ENCODE results near the gene MYO10. TPM values are rescaled to one million over a fixed set of nuclear protein-coding genes. Genes with fewer than 3 reads are reported as not detected.

The MYO10 gene
- total and polyA plus RNA-seq, 8 donors, result 32.6 to 71.5 (median 65.0) TPM

- H3K9me3 ChIP-seq, result no peaks in the 10 kb centered on the region
- no peaks in the 10 kb centered on the region for H3K27me3 ChIP-seq
- no peak for TF ChIP-seq CTCF (IDR thresholded peaks at IDR 0.05)
- intact Hi-C loops (cut with DNase I), result loop anchor here in 1 of 2 donors (10.0 kb wide), 1 partner anchor 143 kb away; the partner anchor contains the start of gene MYO10
- ATAC-seq (no peak), DNase-seq (no peak)
- H3K36me3 ChIP-seq, result no peaks in the 10 kb centered on the region
- H3K4me1 ChIP-seq, result peaks cover 0 to 4% of the 10 kb centered on the region in 2 donors
- no peak overlapping the region for H3K27ac ChIP-seq
- H3K4me3 ChIP-seq, result no peak overlapping the region
Measured at GRCh38 chr5:16791904-16792597, 144.0 kb downstream of the MYO10 start.

- Histone ChIP-seq H3K4me1 (peaks cover 0 to 4% of the 10 kb centered on the region in 2 donors), H3K9me3 (no peaks in the 10 kb centered on the region), H3K36me3 (no peaks in the 10 kb centered on the region), H3K27me3 (no peaks in the 10 kb centered on the region), H3K4me3 (no peak overlapping the region), H3K27ac (peak overlapping the region in 1 of 2 donors; percentile 34)
- intact Hi-C loops (cut with DNase I), result loop anchor here in 1 of 2 donors (10.0 kb wide), 1 partner anchor 144 kb away; the partner anchor contains the start of gene MYO10
- DNase-seq, result peak in 2 of 4 donors; percentile 67 to 76
- TF ChIP-seq CTCF (IDR thresholded peaks at IDR 0.05), result peak; percentile 52 to 68
- peak; percentile 80 for ATAC-seq
Measured at GRCh38 chr5:16791036-16791705, 144.9 kb downstream of the MYO10 start.

- ATAC-seq, result no peak
- Histone ChIP-seq H3K4me3 (no peak overlapping the region), H3K27me3 (no peaks in the 10 kb centered on the region), H3K27ac (no peak overlapping the region), H3K4me1 (peaks cover 0 to 4% of the 10 kb centered on the region in 2 donors), H3K36me3 (no peaks in the 10 kb centered on the region), H3K9me3 (no peaks in the 10 kb centered on the region)
- DNase-seq, result no peak
- no peak for TF ChIP-seq CTCF (IDR thresholded peaks at IDR 0.05)
- intact Hi-C loops (cut with DNase I), result loop anchor here (5.0 to 10.0 kb wide), 2 partner anchors 396 to 403 kb away; no protein-coding TSS in a partner anchor
Measured at GRCh38 chr5:16788957-16789356, 147.1 kb downstream of the MYO10 start.

DNA sequence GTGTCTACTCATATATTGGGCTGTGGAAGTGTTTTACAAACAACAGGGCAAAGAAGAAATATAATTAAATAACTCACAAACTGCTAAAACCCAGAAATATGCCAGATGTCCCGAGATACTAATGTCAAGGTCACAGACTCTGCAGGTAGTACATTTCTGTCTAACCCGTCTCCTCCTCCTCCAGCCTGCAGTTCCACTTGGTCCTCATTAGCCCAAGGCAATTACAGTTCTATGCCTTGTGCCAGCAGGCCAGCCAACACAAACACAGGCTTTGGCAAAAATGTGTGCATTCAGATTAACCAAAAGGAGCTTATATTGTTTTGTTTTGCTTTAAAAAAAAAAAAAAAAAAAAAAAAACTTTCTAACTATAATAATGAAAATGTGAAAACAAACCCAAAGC lies 148.8 kb downstream of the MYO10 start:
- H3K27ac ChIP-seq, result no peak overlapping the region
- TF ChIP-seq CTCF (IDR thresholded peaks at IDR 0.05), result no peak
- DNase-seq (no peak), ATAC-seq (no peak)
- peaks cover 0 to 4% of the 10 kb centered on the region in 2 donors for H3K4me1 ChIP-seq
- no peaks in the 10 kb centered on the region for H3K9me3 ChIP-seq
- H3K27me3 ChIP-seq, result no peaks in the 10 kb centered on the region
- no peak overlapping the region for H3K4me3 ChIP-seq
- intact Hi-C loops (cut with DNase I), result loop anchor here (5.0 to 10.0 kb wide), 2 partner anchors 398 to 405 kb away; no protein-coding TSS in a partner anchor
- no peaks in the 10 kb centered on the region for H3K36me3 ChIP-seq

Data from left lung (tissue), 10 donors.